WTC11 (cell line): ENCODE results near the gene ROBO1. TPM values are rescaled to one million over a fixed set of nuclear protein-coding genes. Genes with fewer than 3 reads are reported as not detected.

ENCODE experiments used
- ATAC-seq: fragments of 200-7000 bp; cut with Tn5 transposase; 2 replicates; pipeline ENCODE4 v1.10.0; 2021; ENCODE audit warnings: mild to moderate bottlenecking, moderate library complexity
- CTCF ChIA-PET: fragments of 300-600 bp; sonication (Branson Sonifier 250); formaldehyde crosslinking; loops from one replicate; lab custom pipeline; 2021; ENCODE audit warnings: antibody characterized with exemption; lab: Charles Lee
- POLR2A ChIA-PET: fragments of 350-600 bp; sonication (Branson Sonifier 250); formaldehyde crosslinking; loops from one replicate; lab custom pipeline; 2021; ENCODE audit warnings: antibody characterized with exemption; lab: Charles Lee
- DNase-seq: peaks from one replicate; pipeline ENCODE4 v3.0.0; 2021; ENCODE audit warnings: low spot score
- H3K27ac Mint-ChIP-seq: 2 replicates; pipeline ENCODE4 v1.8.0; 2021; ENCODE audit warnings: mixed read lengths
- H3K27me3 Mint-ChIP-seq: 2 replicates; pipeline ENCODE4 v1.8.0; 2021; ENCODE audit warnings: low read depth, mild to moderate bottlenecking, moderate library complexity, mixed read lengths
- H3K36me3 Mint-ChIP-seq: 2 replicates; pipeline ENCODE4 v1.8.0; 2021; ENCODE audit warnings: mixed read lengths
- H3K4me1 Mint-ChIP-seq: 2 replicates; pipeline ENCODE4 v1.8.0; 2022; ENCODE audit warnings: mixed read lengths
- H3K4me3 Mint-ChIP-seq: 2 replicates; pipeline ENCODE4 v1.8.0; 2021; ENCODE audit warnings: mild to moderate bottlenecking, moderate library complexity, mixed read lengths
- H3K9me3 Mint-ChIP-seq: 2 replicates; pipeline ENCODE4 v1.8.0; 2021; ENCODE audit warnings: mixed read lengths
- CREB1 ChIP-seq: sonication (generic); formaldehyde crosslinking; IDR thresholded peaks from 2 replicates; pipeline ENCODE4 v1.8.0; 2023; ENCODE audit warnings: mild to moderate bottlenecking, missing genetic modification reagents
- E2F5 ChIP-seq: sonication (generic); formaldehyde crosslinking; IDR thresholded peaks from 2 replicates; pipeline ENCODE4 v1.8.1; 2022; ENCODE audit warnings: mild to moderate bottlenecking, moderate library complexity, missing genetic modification reagents
- ESRRA ChIP-seq: sonication (generic); formaldehyde crosslinking; IDR thresholded peaks from 2 replicates; pipeline ENCODE4 v1.8.1; 2022; ENCODE audit warnings: mild to moderate bottlenecking, missing genetic modification reagents, borderline replicate concordance
- ETV6 ChIP-seq: sonication (generic); formaldehyde crosslinking; IDR thresholded peaks from 2 replicates; pipeline ENCODE4 v1.8.1; 2022; ENCODE audit warnings: mild to moderate bottlenecking, missing genetic modification reagents
- HMGA2 ChIP-seq: fragments of 250-450 bp; sonication (Bioruptor Pico); IDR thresholded peaks from 2 replicates; pipeline ENCODE4 v1.4.0; 2021; ENCODE audit warnings: mild to moderate bottlenecking, moderate library complexity
- HMGXB4 ChIP-seq: sonication (generic); formaldehyde crosslinking; IDR thresholded peaks from 2 replicates; pipeline ENCODE4 v1.8.1; 2023; ENCODE audit warnings: mild to moderate bottlenecking, moderate library complexity, missing genetic modification reagents
- NFE2L1 ChIP-seq: sonication (generic); formaldehyde crosslinking; IDR thresholded peaks from 2 replicates; pipeline ENCODE4 v1.8.1; 2023; ENCODE audit warnings: missing genetic modification reagents
- NR2C2 ChIP-seq: sonication (generic); formaldehyde crosslinking; IDR thresholded peaks from 2 replicates; pipeline ENCODE4 v1.8.0; 2022; ENCODE audit warnings: mild to moderate bottlenecking, missing genetic modification reagents
- RELA ChIP-seq: sonication (generic); formaldehyde crosslinking; IDR thresholded peaks from 2 replicates; pipeline ENCODE4 v1.8.1; 2022; ENCODE audit warnings: missing genetic modification reagents, mild to moderate bottlenecking, borderline replicate concordance
- SOX15 ChIP-seq: fragments of 250-450 bp; sonication (Bioruptor Pico); IDR thresholded peaks from 2 replicates; pipeline ENCODE4 v1.9.0; 2021; ENCODE audit warnings: mild to moderate bottlenecking
- TEAD4 ChIP-seq: sonication (generic); formaldehyde crosslinking; IDR thresholded peaks from 2 replicates; pipeline ENCODE4 v1.8.0; 2022; ENCODE audit warnings: mild to moderate bottlenecking, missing genetic modification reagents
- TP53 ChIP-seq: sonication (generic); formaldehyde crosslinking; IDR thresholded peaks from 2 replicates; pipeline ENCODE4 v1.8.1; 2023; ENCODE audit warnings: mild to moderate bottlenecking, missing genetic modification reagents
- ZNF219 ChIP-seq: sonication (generic); formaldehyde crosslinking; IDR thresholded peaks from 2 replicates; pipeline ENCODE4 v1.8.0; 2023; ENCODE audit warnings: missing genetic modification reagents, mild to moderate bottlenecking, borderline replicate concordance
- ZNF425 ChIP-seq: fragments of 250-450 bp; sonication (Bioruptor Pico); conservative IDR thresholded peaks from 2 replicates; pipeline ENCODE4 v1.9.0; 2021; ENCODE audit warnings: mild to moderate bottlenecking
- total RNA-seq: library from RNA; stranded (reverse); gene quantifications from 3 replicates; pipeline ENCODE4 v1.2.3, GENCODE V29; 2021
- TF ChIP-seq, protein P1 (sequence below): fragments of 250-450 bp; sonication (Bioruptor Pico); IDR thresholded peaks from 2 replicates; pipeline ENCODE4 v1.9.0; 2021; ENCODE audit warnings: mild to moderate bottlenecking, borderline replicate concordance
- TF ChIP-seq, protein P2 (sequence below): fragments of 250-450 bp; sonication (Bioruptor Pico); IDR thresholded peaks from 2 replicates; pipeline ENCODE4 v1.8.0; 2021; ENCODE audit warnings: mild to moderate bottlenecking
- TF ChIP-seq, protein P3 (sequence below): fragments of 200-600 bp; IDR thresholded peaks from 2 replicates; pipeline ENCODE4 v1.8.0; 2022; ENCODE audit warnings: antibody characterized with exemption
- TF ChIP-seq, protein P4 (sequence below): sonication (generic); formaldehyde crosslinking; IDR thresholded peaks from 2 replicates; pipeline ENCODE4 v1.8.1; 2022; ENCODE audit warnings: mild to moderate bottlenecking, missing genetic modification reagents, moderate library complexity, borderline replicate concordance

Gene ROBO1
- total RNA-seq, 1 experiment from 2014 or later = 90.9 TPM

GRCh38 chr3:79568938-79569337, 198.9 kb downstream of the ROBO1 start (continued):
- TF ChIP-seq, protein P1, sequence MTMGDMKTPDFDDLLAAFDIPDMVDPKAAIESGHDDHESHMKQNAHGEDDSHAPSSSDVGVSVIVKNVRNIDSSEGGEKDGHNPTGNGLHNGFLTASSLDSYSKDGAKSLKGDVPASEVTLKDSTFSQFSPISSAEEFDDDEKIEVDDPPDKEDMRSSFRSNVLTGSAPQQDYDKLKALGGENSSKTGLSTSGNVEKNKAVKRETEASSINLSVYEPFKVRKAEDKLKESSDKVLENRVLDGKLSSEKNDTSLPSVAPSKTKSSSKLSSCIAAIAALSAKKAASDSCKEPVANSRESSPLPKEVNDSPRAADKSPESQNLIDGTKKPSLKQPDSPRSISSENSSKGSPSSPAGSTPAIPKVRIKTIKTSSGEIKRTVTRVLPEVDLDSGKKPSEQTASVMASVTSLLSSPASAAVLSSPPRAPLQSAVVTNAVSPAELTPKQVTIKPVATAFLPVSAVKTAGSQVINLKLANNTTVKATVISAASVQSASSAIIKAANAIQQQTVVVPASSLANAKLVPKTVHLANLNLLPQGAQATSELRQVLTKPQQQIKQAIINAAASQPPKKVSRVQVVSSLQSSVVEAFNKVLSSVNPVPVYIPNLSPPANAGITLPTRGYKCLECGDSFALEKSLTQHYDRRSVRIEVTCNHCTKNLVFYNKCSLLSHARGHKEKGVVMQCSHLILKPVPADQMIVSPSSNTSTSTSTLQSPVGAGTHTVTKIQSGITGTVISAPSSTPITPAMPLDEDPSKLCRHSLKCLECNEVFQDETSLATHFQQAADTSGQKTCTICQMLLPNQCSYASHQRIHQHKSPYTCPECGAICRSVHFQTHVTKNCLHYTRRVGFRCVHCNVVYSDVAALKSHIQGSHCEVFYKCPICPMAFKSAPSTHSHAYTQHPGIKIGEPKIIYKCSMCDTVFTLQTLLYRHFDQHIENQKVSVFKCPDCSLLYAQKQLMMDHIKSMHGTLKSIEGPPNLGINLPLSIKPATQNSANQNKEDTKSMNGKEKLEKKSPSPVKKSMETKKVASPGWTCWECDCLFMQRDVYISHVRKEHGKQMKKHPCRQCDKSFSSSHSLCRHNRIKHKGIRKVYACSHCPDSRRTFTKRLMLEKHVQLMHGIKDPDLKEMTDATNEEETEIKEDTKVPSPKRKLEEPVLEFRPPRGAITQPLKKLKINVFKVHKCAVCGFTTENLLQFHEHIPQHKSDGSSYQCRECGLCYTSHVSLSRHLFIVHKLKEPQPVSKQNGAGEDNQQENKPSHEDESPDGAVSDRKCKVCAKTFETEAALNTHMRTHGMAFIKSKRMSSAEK (CRISPR knock-in tag) = no peak
- no peak for TF ChIP-seq CREB1 (CRISPR knock-in tag)
- TF ChIP-seq, protein P2, sequence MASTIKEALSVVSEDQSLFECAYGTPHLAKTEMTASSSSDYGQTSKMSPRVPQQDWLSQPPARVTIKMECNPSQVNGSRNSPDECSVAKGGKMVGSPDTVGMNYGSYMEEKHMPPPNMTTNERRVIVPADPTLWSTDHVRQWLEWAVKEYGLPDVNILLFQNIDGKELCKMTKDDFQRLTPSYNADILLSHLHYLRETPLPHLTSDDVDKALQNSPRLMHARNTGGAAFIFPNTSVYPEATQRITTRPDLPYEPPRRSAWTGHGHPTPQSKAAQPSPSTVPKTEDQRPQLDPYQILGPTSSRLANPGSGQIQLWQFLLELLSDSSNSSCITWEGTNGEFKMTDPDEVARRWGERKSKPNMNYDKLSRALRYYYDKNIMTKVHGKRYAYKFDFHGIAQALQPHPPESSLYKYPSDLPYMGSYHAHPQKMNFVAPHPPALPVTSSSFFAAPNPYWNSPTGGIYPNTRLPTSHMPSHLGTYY (CRISPR knock-in tag) = no peak
- TF ChIP-seq SOX15 (CRISPR knock-in tag) = no peak
- TF ChIP-seq RELA (CRISPR knock-in tag) = no peak
- no peak for TF ChIP-seq ZNF425 (CRISPR knock-in tag)
- TF ChIP-seq ESRRA (CRISPR knock-in tag) = no peak
- TF ChIP-seq E2F5 = no peak
- TF ChIP-seq ZNF219 = no peak
- TF ChIP-seq NFE2L1 (CRISPR knock-in tag) = no peak
- no peak for TF ChIP-seq NR2C2 (CRISPR knock-in tag)

DNA sequence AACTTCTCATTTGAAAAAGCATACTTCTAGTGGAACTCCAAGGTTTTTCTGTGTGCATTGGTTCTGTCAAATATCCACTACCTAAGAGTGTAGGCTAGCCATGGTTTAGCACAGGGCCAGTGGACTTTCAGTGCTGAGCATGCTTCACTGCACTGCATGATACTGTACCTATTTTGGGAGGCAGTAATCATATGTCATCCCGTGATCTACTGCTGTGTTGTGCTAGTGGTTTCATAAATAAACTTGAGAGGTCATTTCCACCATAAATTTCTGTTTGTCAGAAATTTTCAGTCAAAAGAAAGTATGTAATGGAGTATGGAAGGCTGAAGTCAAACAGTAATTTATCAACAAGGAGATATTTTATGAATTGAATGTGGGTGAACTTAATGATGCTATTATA, 203.6 kb downstream of the ROBO1 start:
- no peak overlapping the region for H3K4me3 Mint-ChIP-seq
- no peaks in the 10 kb centered on the region for H3K36me3 Mint-ChIP-seq
- no peaks in the 10 kb centered on the region for H3K27me3 Mint-ChIP-seq
- ChIA-PET POLR2A (no interaction called here), CTCF (no interaction called here)
- H3K4me1 Mint-ChIP-seq = no peaks in the 10 kb centered on the region
- H3K27ac Mint-ChIP-seq = no peak overlapping the region
- DNase-seq (no peak), ATAC-seq (no peak)
- no peaks in the 10 kb centered on the region for H3K9me3 Mint-ChIP-seq
- no peak for TF ChIP-seq HMGXB4 (CRISPR knock-in tag)
- TF ChIP-seq TEAD4 (CRISPR knock-in tag) = no peak
- no peak for TF ChIP-seq NFE2L1 (CRISPR knock-in tag)
- no peak for TF ChIP-seq CREB1 (CRISPR knock-in tag)
- no peak for TF ChIP-seq HMGA2 (CRISPR knock-in tag)
- TF ChIP-seq, protein P1 (CRISPR knock-in tag) = no peak
- TF ChIP-seq, protein P3, sequence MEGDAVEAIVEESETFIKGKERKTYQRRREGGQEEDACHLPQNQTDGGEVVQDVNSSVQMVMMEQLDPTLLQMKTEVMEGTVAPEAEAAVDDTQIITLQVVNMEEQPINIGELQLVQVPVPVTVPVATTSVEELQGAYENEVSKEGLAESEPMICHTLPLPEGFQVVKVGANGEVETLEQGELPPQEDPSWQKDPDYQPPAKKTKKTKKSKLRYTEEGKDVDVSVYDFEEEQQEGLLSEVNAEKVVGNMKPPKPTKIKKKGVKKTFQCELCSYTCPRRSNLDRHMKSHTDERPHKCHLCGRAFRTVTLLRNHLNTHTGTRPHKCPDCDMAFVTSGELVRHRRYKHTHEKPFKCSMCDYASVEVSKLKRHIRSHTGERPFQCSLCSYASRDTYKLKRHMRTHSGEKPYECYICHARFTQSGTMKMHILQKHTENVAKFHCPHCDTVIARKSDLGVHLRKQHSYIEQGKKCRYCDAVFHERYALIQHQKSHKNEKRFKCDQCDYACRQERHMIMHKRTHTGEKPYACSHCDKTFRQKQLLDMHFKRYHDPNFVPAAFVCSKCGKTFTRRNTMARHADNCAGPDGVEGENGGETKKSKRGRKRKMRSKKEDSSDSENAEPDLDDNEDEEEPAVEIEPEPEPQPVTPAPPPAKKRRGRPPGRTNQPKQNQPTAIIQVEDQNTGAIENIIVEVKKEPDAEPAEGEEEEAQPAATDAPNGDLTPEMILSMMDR = no peak
- TF ChIP-seq ETV6 = no peak
- TF ChIP-seq, protein P4, sequence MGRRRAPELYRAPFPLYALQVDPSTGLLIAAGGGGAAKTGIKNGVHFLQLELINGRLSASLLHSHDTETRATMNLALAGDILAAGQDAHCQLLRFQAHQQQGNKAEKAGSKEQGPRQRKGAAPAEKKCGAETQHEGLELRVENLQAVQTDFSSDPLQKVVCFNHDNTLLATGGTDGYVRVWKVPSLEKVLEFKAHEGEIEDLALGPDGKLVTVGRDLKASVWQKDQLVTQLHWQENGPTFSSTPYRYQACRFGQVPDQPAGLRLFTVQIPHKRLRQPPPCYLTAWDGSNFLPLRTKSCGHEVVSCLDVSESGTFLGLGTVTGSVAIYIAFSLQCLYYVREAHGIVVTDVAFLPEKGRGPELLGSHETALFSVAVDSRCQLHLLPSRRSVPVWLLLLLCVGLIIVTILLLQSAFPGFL (CRISPR knock-in tag) = no peak
- no peak for TF ChIP-seq TP53 (CRISPR knock-in tag)
- no peak for TF ChIP-seq ESRRA (CRISPR knock-in tag)
